HL-60 (cell line): Measurements from ENCODE around the gene CAV2.

Experiments
- DNase-seq, 2 experiments: peaks; one replicate each; pipeline ENCODE4 v3.0.0-alpha.2; 2010 to 2020; ENCODE audit warnings: low read depth in 1 of 2, low spot score in 1 of 2
- H3K27ac ChIP-seq: fragments of 250-450 bp; sonication (Bioruptor Pico); replicated peaks from 2 replicates; pipeline ENCODE4 v1.5.1; 2020; ENCODE audit warnings: mild to moderate bottlenecking, moderate library complexity
- H3K27me3 ChIP-seq: fragments of 250-450 bp; sonication (Bioruptor Pico); 2 replicates; pipeline ENCODE4 v1.5.1; 2021; ENCODE audit warnings: mild to moderate bottlenecking, moderate library complexity; ENCODE audit not compliant: insufficient read depth, poor library complexity, severe bottlenecking
- H3K4me3 ChIP-seq: replicated peaks from 2 replicates; pipeline ENCODE4 v1.5.1; 2011; ENCODE audit warnings: mild to moderate bottlenecking, control low read depth, low read length; ENCODE audit not compliant: insufficient read depth
- GABPA ChIP-seq: IDR thresholded peaks from 2 replicates; pipeline ENCODE4 v1.6.1; 2012; ENCODE audit warnings: low read depth
- POLR2AphosphoS5 ChIP-seq: IDR thresholded peaks from 2 replicates; pipeline ENCODE4 v1.6.1; 2012; ENCODE audit warnings: low read depth
- SPI1 ChIP-seq: IDR thresholded peaks from 2 replicates; pipeline ENCODE4 v1.6.1; 2012; ENCODE audit warnings: low read depth, mild to moderate bottlenecking, borderline replicate concordance
- TF ChIP-seq, protein P1 (sequence below): IDR thresholded peaks from one replicate; pipeline ENCODE4 v1.5.1; 2011; ENCODE audit warnings: low read length, control low read depth, inconsistent platforms; ENCODE audit not compliant: insufficient read depth
- TF ChIP-seq, protein P2 (sequence below): IDR thresholded peaks from 2 replicates; pipeline ENCODE4 v1.6.1; 2012; ENCODE audit warnings: low read depth; ENCODE audit not compliant: insufficient replicate concordance

Gene CAV2

DNA sequence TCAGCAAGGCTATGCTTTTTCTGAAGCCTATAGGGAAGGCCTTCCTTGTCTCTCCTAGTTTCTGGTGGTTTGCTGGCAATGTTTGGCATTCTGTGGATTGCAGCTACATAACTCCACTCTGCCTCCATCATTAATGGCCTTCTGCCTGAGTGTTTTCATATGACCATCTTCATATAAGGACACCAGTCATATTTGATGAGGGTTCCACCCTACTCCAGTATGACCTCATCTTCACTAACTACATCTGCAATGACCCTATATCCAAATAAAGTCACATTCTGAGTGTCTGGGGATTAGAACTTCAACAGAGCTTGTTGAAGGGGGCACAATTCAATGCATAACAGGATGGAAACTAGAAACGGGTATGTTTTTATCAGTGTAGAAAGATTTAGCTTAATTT lies 47.4 kb downstream of the CAV2 start:
- Histone ChIP-seq H3K4me3 (no peak overlapping the region), H3K27me3 (no peaks in the 10 kb centered on the region), H3K27ac (no peak overlapping the region)
- DNase-seq = no peak
- TF ChIP-seq, protein P1, sequence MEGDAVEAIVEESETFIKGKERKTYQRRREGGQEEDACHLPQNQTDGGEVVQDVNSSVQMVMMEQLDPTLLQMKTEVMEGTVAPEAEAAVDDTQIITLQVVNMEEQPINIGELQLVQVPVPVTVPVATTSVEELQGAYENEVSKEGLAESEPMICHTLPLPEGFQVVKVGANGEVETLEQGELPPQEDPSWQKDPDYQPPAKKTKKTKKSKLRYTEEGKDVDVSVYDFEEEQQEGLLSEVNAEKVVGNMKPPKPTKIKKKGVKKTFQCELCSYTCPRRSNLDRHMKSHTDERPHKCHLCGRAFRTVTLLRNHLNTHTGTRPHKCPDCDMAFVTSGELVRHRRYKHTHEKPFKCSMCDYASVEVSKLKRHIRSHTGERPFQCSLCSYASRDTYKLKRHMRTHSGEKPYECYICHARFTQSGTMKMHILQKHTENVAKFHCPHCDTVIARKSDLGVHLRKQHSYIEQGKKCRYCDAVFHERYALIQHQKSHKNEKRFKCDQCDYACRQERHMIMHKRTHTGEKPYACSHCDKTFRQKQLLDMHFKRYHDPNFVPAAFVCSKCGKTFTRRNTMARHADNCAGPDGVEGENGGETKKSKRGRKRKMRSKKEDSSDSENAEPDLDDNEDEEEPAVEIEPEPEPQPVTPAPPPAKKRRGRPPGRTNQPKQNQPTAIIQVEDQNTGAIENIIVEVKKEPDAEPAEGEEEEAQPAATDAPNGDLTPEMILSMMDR = no peak
- TF ChIP-seq, protein P2, sequence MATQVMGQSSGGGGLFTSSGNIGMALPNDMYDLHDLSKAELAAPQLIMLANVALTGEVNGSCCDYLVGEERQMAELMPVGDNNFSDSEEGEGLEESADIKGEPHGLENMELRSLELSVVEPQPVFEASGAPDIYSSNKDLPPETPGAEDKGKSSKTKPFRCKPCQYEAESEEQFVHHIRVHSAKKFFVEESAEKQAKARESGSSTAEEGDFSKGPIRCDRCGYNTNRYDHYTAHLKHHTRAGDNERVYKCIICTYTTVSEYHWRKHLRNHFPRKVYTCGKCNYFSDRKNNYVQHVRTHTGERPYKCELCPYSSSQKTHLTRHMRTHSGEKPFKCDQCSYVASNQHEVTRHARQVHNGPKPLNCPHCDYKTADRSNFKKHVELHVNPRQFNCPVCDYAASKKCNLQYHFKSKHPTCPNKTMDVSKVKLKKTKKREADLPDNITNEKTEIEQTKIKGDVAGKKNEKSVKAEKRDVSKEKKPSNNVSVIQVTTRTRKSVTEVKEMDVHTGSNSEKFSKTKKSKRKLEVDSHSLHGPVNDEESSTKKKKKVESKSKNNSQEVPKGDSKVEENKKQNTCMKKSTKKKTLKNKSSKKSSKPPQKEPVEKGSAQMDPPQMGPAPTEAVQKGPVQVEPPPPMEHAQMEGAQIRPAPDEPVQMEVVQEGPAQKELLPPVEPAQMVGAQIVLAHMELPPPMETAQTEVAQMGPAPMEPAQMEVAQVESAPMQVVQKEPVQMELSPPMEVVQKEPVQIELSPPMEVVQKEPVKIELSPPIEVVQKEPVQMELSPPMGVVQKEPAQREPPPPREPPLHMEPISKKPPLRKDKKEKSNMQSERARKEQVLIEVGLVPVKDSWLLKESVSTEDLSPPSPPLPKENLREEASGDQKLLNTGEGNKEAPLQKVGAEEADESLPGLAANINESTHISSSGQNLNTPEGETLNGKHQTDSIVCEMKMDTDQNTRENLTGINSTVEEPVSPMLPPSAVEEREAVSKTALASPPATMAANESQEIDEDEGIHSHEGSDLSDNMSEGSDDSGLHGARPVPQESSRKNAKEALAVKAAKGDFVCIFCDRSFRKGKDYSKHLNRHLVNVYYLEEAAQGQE = no peak
- no peak for TF ChIP-seq GABPA
- TF ChIP-seq POLR2AphosphoS5 = no peak
- no peak for TF ChIP-seq SPI1

- Histone ChIP-seq H3K27me3 (no peaks in the 10 kb centered on the region), H3K4me3 (no peak overlapping the region), H3K27ac (no peak overlapping the region)
- no peak for DNase-seq
- TF ChIP-seq POLR2AphosphoS5 = no peak
- TF ChIP-seq, protein P2 = no peak
- no peak for TF ChIP-seq GABPA
Measured at GRCh38 chr7:116547347-116547746, 47.8 kb downstream of the CAV2 start.

DNA sequence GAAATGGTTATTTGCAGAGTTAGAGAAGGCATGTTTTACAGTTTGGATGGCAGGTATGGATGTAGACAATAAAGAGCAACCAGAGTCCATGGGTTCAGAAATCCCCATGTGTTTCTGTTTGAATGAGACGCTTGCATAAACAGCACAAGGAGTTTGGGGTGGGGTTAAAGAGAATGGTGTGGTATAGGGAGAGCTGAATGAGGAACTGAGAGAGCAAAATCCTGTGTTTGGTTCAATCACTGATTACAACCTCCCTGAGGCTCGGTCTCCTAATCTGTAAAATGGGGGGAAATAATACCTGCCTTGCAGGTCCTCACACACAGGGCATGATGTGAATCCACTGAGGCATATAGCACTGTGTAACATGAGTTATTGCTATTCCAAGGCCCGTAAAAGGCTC lies 49.0 kb downstream of the CAV2 start:
- TF ChIP-seq SPI1 (no peak), POLR2AphosphoS5 (no peak), GABPA (no peak)
- TF ChIP-seq, protein P1 = no peak
- TF ChIP-seq, protein P2 = no peak
- Histone ChIP-seq H3K4me3 (no peak overlapping the region), H3K27me3 (no peaks in the 10 kb centered on the region), H3K27ac (no peak overlapping the region)
- DNase-seq = no peak

- no peak for TF ChIP-seq SPI1
- TF ChIP-seq, protein P1 = no peak
- TF ChIP-seq, protein P2 = no peak
- no peak for TF ChIP-seq GABPA
- no peak for TF ChIP-seq POLR2AphosphoS5
- Histone ChIP-seq H3K4me3 (no peak overlapping the region), H3K27ac (no peak overlapping the region), H3K27me3 (no peaks in the 10 kb centered on the region)
- no peak for DNase-seq
Measured at GRCh38 chr7:116549370-116549769, 49.8 kb downstream of the CAV2 start.
